ENCODE measurements around the gene PRDX1.
"Not testable (repeated sequence)": the region's sequence is repeated elsewhere in the genome, so short reads cannot be mapped to it uniquely, and the experiment has no call there.

Gene PRDX1

GRCh38 chr1:45535988-45536766 is 14.5 kb upstream of the PRDX1 start:
- DNase-seq (ENCODE audit: low spot score): no peak

- no peak for DNase-seq (ENCODE audit: low spot score)
These were observed 10.2 kb upstream of the PRDX1 start for GRCh38 chr1:45531873-45532272.

- no peak for DNase-seq (ENCODE audit: low spot score)
These were observed 9.0 kb upstream of the PRDX1 start for GRCh38 chr1:45530632-45531135.

- no peak for DNase-seq (ENCODE audit: low spot score)
These were observed 4.5 kb upstream of the PRDX1 start for GRCh38 chr1:45526135-45526644.

- not testable (repeated sequence) for DNase-seq (ENCODE audit: low spot score)
These were observed 2.3 kb upstream of the PRDX1 start for GRCh38 chr1:45523975-45524374.

GRCh38 chr1:45523516-45523915 is 1.8 kb upstream of the PRDX1 start:
- not testable (repeated sequence) for DNase-seq (ENCODE audit: low spot score)

GRCh38 chr1:45522324-45523104 is 830 bp upstream of the PRDX1 start:
- DNase-seq (ENCODE audit: low spot score): no peak

GRCh38 chr1:45519774-45520173 is 1.9 kb downstream of the PRDX1 start:
- not testable (repeated sequence) for DNase-seq (ENCODE audit: low spot score)

- no peak for DNase-seq (ENCODE audit: low spot score)
These were observed 2.8 kb downstream of the PRDX1 start for GRCh38 chr1:45518910-45519309.

- DNase-seq (ENCODE audit: low spot score): not testable (repeated sequence)
These were observed 3.3 kb downstream of the PRDX1 start for GRCh38 chr1:45518366-45518765.

GRCh38 chr1:45516465-45516864 is 5.2 kb downstream of the PRDX1 start:
- no peak for DNase-seq (ENCODE audit: low spot score)

- DNase-seq (ENCODE audit: low spot score): no peak
These were observed 5.6 kb downstream of the PRDX1 start for GRCh38 chr1:45516036-45516435.

- DNase-seq (ENCODE audit: low spot score): not testable (repeated sequence)
These were observed 8.0 kb downstream of the PRDX1 start for GRCh38 chr1:45513532-45514260.

- DNase-seq (ENCODE audit: low spot score): peak; percentile 71
These were observed 9.0 kb downstream of the PRDX1 start for GRCh38 chr1:45512641-45513054.

- no peak for DNase-seq (ENCODE audit: low spot score)
These were observed 10.6 kb downstream of the PRDX1 start for GRCh38 chr1:45510972-45511527.

- no peak for DNase-seq (ENCODE audit: low spot score)
These were observed 11.4 kb downstream of the PRDX1 start for GRCh38 chr1:45510036-45510971.

- DNase-seq (ENCODE audit: low spot score): no peak
These were observed 13.2 kb downstream of the PRDX1 start for GRCh38 chr1:45508295-45509151.

- DNase-seq (ENCODE audit: low spot score): no peak
These were observed 13.8 kb downstream of the PRDX1 start for GRCh38 chr1:45507893-45508292.

GRCh38 chr1:45507195-45507594 is 14.5 kb downstream of the PRDX1 start:
- no peak for DNase-seq (ENCODE audit: low spot score)

All from kidney capillary endothelial cell (primary cell).